CD4-positive, alpha-beta T cell (primary cell): ENCODE measurements around the gene TTC27. TPM values are rescaled to one million over a fixed set of nuclear protein-coding genes. Genes with fewer than 3 reads are reported as not detected.

Experiments
- ATAC-seq: fragments of 200-7000 bp; cut with Tn5 transposase; one replicate; pipeline ENCODE4 v1.10.0; 2022; ENCODE audit warnings: mild to moderate bottlenecking; ENCODE audit not compliant: poor library complexity
- CTCF ChIA-PET: fragments of 350-600 bp; sonication (Branson Sonifier 250); formaldehyde crosslinking; loops from one replicate; lab custom pipeline; 2021; ENCODE audit warnings: antibody characterized with exemption, inconsistent platforms; lab: Charles Lee
- POLR2A ChIA-PET: fragments of 350-600 bp; sonication (Branson Sonifier 250); formaldehyde crosslinking; loops from one replicate; lab custom pipeline; 2021; ENCODE audit warnings: antibody characterized with exemption, inconsistent platforms; lab: Charles Lee
- DNase-seq, 14 experiments: peaks; one replicate each; pipeline ENCODE4 v3.0.0-alpha.2; 2013 to 2020; ENCODE audit warnings: mixed read lengths in 2 of 14
- H3K27ac ChIP-seq, 2 donors: one replicate each; pipeline versions ENCODE4 v1.5.1 to v1.7.0; 2013; ENCODE audit warnings: low read length in 2 of 2, low read depth in 1 of 2, mild to moderate bottlenecking in 1 of 2
- H3K27me3 ChIP-seq, 2 experiments: 1 replicate in 1 of 2; 2 replicates in 1 of 2; pipeline versions ENCODE4 v1.6.1 to v1.7.0; 2013; ENCODE audit warnings: low read length in 2 of 2, control low read depth in 1 of 2, mild to moderate bottlenecking in 1 of 2, moderate library complexity in 1 of 2; ENCODE audit not compliant: insufficient read depth in 2 of 2, control insufficient read depth in 1 of 2
- H3K36me3 ChIP-seq: one replicate; pipeline ENCODE4 v1.6.1; 2013; ENCODE audit warnings: low read length, control low read depth; ENCODE audit not compliant: insufficient read depth
- H3K4me1 ChIP-seq: one replicate; pipeline ENCODE4 v1.6.1; 2013; ENCODE audit warnings: low read length, control low read depth; ENCODE audit not compliant: insufficient read depth
- H3K4me3 ChIP-seq: one replicate; pipeline ENCODE4 v1.5.1; 2013; ENCODE audit warnings: mild to moderate bottlenecking, low read length, moderate library complexity
- H3K9me3 ChIP-seq, 2 experiments: 1 replicate in 1 of 2; 2 replicates in 1 of 2; pipeline versions ENCODE4 v1.6.1 to v1.7.0; 2013; ENCODE audit warnings: low read length in 2 of 2, mild to moderate bottlenecking in 2 of 2, control low read depth in 1 of 2, moderate library complexity in 1 of 2; ENCODE audit not compliant: control insufficient read depth in 1 of 2, insufficient read depth in 1 of 2
- H3K27ac Mint-ChIP-seq: one replicate; pipeline ENCODE4 v1.8.0; 2020; ENCODE audit warnings: mixed read lengths
- H3K27me3 Mint-ChIP-seq: one replicate; pipeline ENCODE4 v1.8.0; 2021; ENCODE audit warnings: mixed read lengths
- H3K36me3 Mint-ChIP-seq: one replicate; pipeline ENCODE4 v1.8.0; 2021; ENCODE audit warnings: low read depth, mixed read lengths
- H3K4me1 Mint-ChIP-seq: one replicate; pipeline ENCODE4 v1.8.0; 2021; ENCODE audit warnings: low read depth, mixed read lengths
- H3K4me3 Mint-ChIP-seq: one replicate; pipeline ENCODE4 v1.8.0; 2020; ENCODE audit warnings: mild to moderate bottlenecking, mixed read lengths
- H3K9me3 Mint-ChIP-seq: one replicate; pipeline ENCODE4 v1.8.0; 2020; ENCODE audit warnings: mixed read lengths
- intact Hi-C, 2 experiments: fragments of 100-400 bp; cut with DNase I in 1 of 2; cut with micrococcal nuclease in 1 of 2; formaldehyde crosslinking; loops; one replicate each; pipeline versions ENCODE4 v1.15.1 to v1.9.0; 2023 to 2025; cut with DNase I, micrococcal nuclease
- total RNA-seq, 174 experiments: library from RNA in 2 of 174; stranded (reverse) in 2 of 174; gene quantifications; one replicate each; pipeline ENCODE4 v1.2.3 and lab custom pipeline; 2021 to 2026
- TF ChIP-seq, protein P1 (sequence below): fragments of 200-600 bp; IDR thresholded peaks from one replicate; pipeline ENCODE4 v1.8.0; 2022; ENCODE audit warnings: antibody characterized with exemption, mild to moderate bottlenecking

The TTC27 gene
- total RNA-seq, 2 experiments from 2014 or later: 11.6 to 17.6 TPM

GRCh38 chr2:32863326-32863725 lies 235.5 kb downstream of the TTC27 start:
- intact Hi-C loops: no loop called here
- CTCF ChIA-PET: no interaction called here
- TF ChIP-seq, protein P1, sequence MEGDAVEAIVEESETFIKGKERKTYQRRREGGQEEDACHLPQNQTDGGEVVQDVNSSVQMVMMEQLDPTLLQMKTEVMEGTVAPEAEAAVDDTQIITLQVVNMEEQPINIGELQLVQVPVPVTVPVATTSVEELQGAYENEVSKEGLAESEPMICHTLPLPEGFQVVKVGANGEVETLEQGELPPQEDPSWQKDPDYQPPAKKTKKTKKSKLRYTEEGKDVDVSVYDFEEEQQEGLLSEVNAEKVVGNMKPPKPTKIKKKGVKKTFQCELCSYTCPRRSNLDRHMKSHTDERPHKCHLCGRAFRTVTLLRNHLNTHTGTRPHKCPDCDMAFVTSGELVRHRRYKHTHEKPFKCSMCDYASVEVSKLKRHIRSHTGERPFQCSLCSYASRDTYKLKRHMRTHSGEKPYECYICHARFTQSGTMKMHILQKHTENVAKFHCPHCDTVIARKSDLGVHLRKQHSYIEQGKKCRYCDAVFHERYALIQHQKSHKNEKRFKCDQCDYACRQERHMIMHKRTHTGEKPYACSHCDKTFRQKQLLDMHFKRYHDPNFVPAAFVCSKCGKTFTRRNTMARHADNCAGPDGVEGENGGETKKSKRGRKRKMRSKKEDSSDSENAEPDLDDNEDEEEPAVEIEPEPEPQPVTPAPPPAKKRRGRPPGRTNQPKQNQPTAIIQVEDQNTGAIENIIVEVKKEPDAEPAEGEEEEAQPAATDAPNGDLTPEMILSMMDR: no peak

GRCh38 chr2:32863803-32864202 lies 236.0 kb downstream of the TTC27 start:
- Mint-ChIP-seq H3K4me3 (no peak overlapping the region), H3K36me3 (no peaks in the 10 kb centered on the region), H3K27me3 (peaks cover 9% of the 10 kb centered on the region), H3K27ac (no peak overlapping the region), H3K9me3 (no peaks in the 10 kb centered on the region), H3K4me1 (no peaks in the 10 kb centered on the region)
- TF ChIP-seq, protein P1: no peak
- Histone ChIP-seq H3K36me3 (no peaks in the 10 kb centered on the region), H3K4me1 (no peaks in the 10 kb centered on the region), H3K27me3 (no peaks in the 10 kb centered on the region), H3K27ac (no peak overlapping the region), H3K4me3 (no peak overlapping the region), H3K9me3 (no peaks in the 10 kb centered on the region)
- ATAC-seq (no peak), DNase-seq (no peak)
- intact Hi-C loops: no loop called here
- ChIA-PET POLR2A (no interaction called here), CTCF (no interaction called here)

More at GRCh38 chr2:32863326-32863725, 235.5 kb downstream of the TTC27 start:
- H3K36me3 ChIP-seq: no peaks in the 10 kb centered on the region
- no peaks in the 10 kb centered on the region for H3K4me1 ChIP-seq
- H3K27ac ChIP-seq: no peak overlapping the region
- H3K36me3 Mint-ChIP-seq: no peaks in the 10 kb centered on the region
- DNase-seq: no peak
- POLR2A ChIA-PET: no interaction called here
- no peak overlapping the region for H3K4me3 ChIP-seq
- H3K27ac Mint-ChIP-seq: no peak overlapping the region
- ATAC-seq: no peak
- no peak overlapping the region for H3K4me3 Mint-ChIP-seq
- H3K27me3 Mint-ChIP-seq: peaks cover 9% of the 10 kb centered on the region
- no peaks in the 10 kb centered on the region for H3K9me3 ChIP-seq
- no peaks in the 10 kb centered on the region for H3K4me1 Mint-ChIP-seq
- no peaks in the 10 kb centered on the region for H3K9me3 Mint-ChIP-seq
- no peaks in the 10 kb centered on the region for H3K27me3 ChIP-seq

DNA sequence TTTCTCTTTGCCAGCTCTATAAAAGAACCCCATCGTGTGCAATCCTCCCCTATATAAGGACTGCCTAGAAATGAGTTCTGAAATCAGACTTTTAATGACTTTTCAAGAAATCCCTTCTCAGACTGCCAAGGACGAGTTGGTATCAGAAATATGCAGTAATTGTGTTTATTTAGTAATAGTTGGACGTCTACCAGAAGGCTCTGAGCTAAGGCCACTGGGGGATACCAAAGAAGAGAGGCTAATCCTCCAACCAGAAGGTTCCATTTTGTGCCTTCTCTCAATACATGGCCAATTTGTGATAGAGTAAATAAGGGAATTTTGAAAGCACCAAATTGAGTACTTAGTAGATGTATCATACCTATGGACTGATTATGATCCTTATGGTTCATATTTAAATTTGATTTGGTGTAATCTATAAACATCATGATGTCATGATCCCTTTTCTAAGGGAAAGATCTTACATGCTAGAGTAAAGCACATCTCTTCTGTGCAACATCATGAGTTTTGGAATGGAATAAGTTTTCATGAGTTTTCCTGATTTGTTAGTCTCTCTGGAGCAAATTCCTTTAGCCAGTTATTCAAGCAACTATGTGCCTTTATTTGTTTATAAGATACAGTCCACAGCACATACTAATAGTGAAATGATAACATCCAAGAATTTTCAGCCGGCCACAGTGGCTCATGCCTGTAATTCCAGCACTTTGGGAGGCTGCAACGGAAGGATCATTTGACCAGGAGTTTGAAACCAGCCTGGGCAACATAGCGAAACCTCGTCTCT lies 236.7 kb downstream of the TTC27 start:
- Mint-ChIP-seq H3K36me3 (no peaks in the 10 kb centered on the region), H3K4me3 (no peak overlapping the region), H3K4me1 (no peaks in the 10 kb centered on the region), H3K9me3 (no peaks in the 10 kb centered on the region), H3K27me3 (peaks cover 9% of the 10 kb centered on the region), H3K27ac (no peak overlapping the region)
- CTCF ChIA-PET: no interaction called here
- Histone ChIP-seq H3K9me3 (no peaks in the 10 kb centered on the region), H3K4me1 (no peaks in the 10 kb centered on the region), H3K27me3 (no peaks in the 10 kb centered on the region), H3K27ac (no peak overlapping the region), H3K36me3 (no peaks in the 10 kb centered on the region), H3K4me3 (no peak overlapping the region)
- POLR2A ChIA-PET: no interaction called here
- ATAC-seq (no peak), DNase-seq (no peak)
- intact Hi-C loops: no loop called here
- TF ChIP-seq, protein P1: no peak
